ENCODE measurements around the gene PKHD1. TPM values are rescaled to one million over a fixed set of nuclear protein-coding genes. Genes with fewer than 3 reads are reported as not detected.

The PKHD1 gene
- total RNA-seq, 2 donors from 2014 or later = 0.14 TPM; not detected in 1

DNA sequence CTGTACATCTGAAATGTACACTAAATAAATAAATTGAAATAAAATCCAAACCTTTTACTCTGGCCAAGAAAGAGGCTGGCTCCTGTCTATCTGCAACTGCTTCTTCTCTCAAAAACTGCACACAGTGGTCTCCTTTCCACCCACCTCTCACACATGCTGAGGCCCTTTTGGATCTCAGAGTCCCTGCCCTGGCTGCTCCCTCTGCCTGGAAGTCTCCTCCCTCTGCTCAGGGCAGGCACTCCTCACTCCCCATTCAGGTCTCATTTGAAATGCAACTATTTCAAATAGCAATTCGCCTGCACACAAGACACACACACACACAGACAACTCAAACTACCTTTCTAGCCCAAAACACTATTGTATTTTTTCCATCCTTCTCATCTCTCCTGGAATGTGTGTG lies 348.8 kb downstream of the PKHD1 start:
- Histone ChIP-seq H3K27me3 (replicated peaks; ENCODE audit: insufficient read depth) (no peaks in the 10 kb centered on the region), H3K27ac (no peak overlapping the region), H3K4me1 (ENCODE audit: control insufficient read depth in 1 of 2, low read depth in 2 of 2) (no peaks in the 10 kb centered on the region), H3K36me3 (no peaks in the 10 kb centered on the region), H3K4me3 (no peak overlapping the region), H3K9me3 (no peaks in the 10 kb centered on the region)
- ATAC-seq (ENCODE audit: insufficient number of reproducible peaks, low FRiP score, low read depth) (no peak), DNase-seq (ENCODE audit: low spot score) (no peak)
- TF ChIP-seq, protein P1, sequence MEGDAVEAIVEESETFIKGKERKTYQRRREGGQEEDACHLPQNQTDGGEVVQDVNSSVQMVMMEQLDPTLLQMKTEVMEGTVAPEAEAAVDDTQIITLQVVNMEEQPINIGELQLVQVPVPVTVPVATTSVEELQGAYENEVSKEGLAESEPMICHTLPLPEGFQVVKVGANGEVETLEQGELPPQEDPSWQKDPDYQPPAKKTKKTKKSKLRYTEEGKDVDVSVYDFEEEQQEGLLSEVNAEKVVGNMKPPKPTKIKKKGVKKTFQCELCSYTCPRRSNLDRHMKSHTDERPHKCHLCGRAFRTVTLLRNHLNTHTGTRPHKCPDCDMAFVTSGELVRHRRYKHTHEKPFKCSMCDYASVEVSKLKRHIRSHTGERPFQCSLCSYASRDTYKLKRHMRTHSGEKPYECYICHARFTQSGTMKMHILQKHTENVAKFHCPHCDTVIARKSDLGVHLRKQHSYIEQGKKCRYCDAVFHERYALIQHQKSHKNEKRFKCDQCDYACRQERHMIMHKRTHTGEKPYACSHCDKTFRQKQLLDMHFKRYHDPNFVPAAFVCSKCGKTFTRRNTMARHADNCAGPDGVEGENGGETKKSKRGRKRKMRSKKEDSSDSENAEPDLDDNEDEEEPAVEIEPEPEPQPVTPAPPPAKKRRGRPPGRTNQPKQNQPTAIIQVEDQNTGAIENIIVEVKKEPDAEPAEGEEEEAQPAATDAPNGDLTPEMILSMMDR (IDR thresholded peaks at IDR 0.05) = no peak

DNA sequence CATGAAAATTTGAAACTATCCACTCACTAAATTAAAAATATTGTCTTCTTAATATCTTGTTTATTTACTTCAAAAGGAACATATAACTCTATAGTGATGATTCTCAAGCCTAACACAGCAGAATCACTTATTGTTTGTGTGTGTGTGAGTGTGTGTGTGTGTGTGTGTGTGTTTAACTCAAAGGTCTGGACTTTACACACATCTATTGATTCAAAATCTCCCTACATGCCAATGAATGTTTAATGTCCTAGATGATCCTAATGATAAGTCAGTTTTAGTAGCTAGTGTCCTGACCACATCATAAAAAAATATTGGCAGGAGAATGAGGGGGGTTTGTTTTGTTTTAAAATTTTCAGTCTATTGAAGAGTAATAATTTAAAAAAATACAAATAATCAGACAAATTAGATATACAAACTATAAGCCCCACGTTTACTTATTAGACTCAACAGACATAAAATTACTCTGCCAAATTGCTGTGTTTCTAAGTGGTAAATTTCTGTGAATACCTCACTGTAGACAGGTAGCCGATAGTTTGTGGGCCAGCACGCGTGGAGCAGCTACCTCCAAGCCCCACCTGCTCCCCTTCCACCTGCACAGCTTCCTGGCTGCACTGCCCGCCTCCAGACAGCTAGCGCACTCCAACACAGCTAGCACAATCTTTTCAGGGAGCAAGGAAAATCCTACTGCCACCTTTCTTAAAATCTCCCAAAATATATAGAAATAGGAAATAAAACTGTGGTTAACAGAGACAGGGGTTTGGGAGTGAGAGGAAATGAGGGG lies 349.6 kb downstream of the PKHD1 start:
- no peak for DNase-seq (ENCODE audit: low spot score)
- H3K4me1 ChIP-seq (ENCODE audit: control insufficient read depth in 1 of 2, low read depth in 2 of 2) = no peaks in the 10 kb centered on the region
- no peaks in the 10 kb centered on the region for H3K36me3 ChIP-seq
- no peak overlapping the region for H3K4me3 ChIP-seq
- TF ChIP-seq, protein P1 (IDR thresholded peaks at IDR 0.05) = no peak
- no peaks in the 10 kb centered on the region for H3K27me3 ChIP-seq (replicated peaks; ENCODE audit: insufficient read depth)
- no peak for ATAC-seq (ENCODE audit: insufficient number of reproducible peaks, low FRiP score, low read depth)
- H3K27ac ChIP-seq = no peak overlapping the region
- no peaks in the 10 kb centered on the region for H3K9me3 ChIP-seq

DNA sequence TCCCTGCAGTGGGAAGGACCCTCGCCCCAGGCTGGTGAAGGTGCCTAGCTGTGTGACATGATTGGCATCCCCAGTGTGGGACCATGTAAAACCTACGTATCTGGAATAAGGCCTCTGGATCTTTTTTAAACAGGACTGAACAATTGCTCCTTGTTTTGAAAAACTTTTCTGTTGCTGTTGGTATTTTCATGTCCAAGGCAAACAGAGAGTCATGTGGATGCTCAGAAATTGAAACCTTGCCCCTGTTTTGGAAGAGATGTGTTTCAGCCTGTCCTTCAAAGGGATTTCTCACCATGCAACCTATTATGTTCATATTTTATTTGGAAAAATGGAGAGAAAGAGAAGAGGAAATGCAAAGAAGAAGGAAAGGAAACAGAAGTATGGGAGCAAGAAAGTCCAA lies 362.3 kb downstream of the PKHD1 start:
- TF ChIP-seq, protein P1 (IDR thresholded peaks at IDR 0.05) = no peak
- Histone ChIP-seq H3K4me3 (no peak overlapping the region), H3K27ac (no peak overlapping the region), H3K27me3 (replicated peaks; ENCODE audit: insufficient read depth) (no peaks in the 10 kb centered on the region), H3K4me1 (ENCODE audit: control insufficient read depth in 1 of 2, low read depth in 2 of 2) (no peaks in the 10 kb centered on the region), H3K9me3 (no peaks in the 10 kb centered on the region), H3K36me3 (no peaks in the 10 kb centered on the region)
- no peak for ATAC-seq (ENCODE audit: insufficient number of reproducible peaks, low FRiP score, low read depth)
- DNase-seq (ENCODE audit: low spot score) = no peak

DNA sequence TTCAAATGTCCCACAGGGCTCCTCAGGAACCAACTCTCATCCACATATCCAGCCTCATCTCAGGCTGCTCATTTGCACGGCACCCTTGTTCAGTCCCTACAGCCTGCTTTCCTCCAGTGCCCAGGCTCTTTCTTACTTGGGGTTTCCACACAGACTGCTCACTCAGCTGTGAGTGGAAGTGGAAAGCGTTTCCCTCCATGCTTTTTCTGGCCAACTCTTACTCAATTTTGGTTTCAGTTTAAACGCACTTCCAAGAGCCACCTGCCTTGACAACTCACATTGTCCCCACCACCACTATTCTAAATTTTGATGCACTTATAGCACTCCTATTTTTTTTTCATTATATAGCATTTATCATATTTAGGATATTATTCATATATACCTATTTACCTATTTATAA lies 367.1 kb downstream of the PKHD1 start:
- Histone ChIP-seq H3K36me3 (no peaks in the 10 kb centered on the region), H3K27me3 (replicated peaks; ENCODE audit: insufficient read depth) (no peaks in the 10 kb centered on the region), H3K4me1 (ENCODE audit: control insufficient read depth in 1 of 2, low read depth in 2 of 2) (no peaks in the 10 kb centered on the region), H3K9me3 (no peaks in the 10 kb centered on the region), H3K27ac (no peak overlapping the region), H3K4me3 (no peak overlapping the region)
- DNase-seq (ENCODE audit: low spot score) (no peak), ATAC-seq (ENCODE audit: insufficient number of reproducible peaks, low FRiP score, low read depth) (no peak)
- TF ChIP-seq, protein P1 (IDR thresholded peaks at IDR 0.05) = no peak

DNA sequence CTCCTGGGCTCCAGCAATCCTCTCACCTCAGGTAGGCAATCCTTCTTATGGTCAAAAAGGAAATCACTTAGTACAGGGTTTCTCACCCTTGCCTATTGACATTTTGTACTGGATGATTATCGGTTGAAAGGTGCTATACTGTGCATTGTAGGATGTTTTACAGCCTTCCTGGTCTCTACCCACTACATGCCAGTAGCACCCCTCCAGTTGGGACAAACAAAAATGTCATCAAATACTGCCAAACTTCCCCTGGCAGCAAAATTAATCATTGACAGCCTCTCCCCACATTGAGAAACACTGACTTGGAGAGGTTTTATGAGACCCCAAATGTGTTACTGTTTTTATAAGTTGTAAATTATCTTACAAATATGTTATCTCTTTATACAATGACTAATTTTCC lies 368.1 kb downstream of the PKHD1 start:
- Histone ChIP-seq H3K4me3 (no peak overlapping the region), H3K27ac (no peak overlapping the region), H3K27me3 (replicated peaks; ENCODE audit: insufficient read depth) (no peaks in the 10 kb centered on the region), H3K4me1 (ENCODE audit: control insufficient read depth in 1 of 2, low read depth in 2 of 2) (no peaks in the 10 kb centered on the region), H3K9me3 (no peaks in the 10 kb centered on the region), H3K36me3 (no peaks in the 10 kb centered on the region)
- TF ChIP-seq, protein P1 (IDR thresholded peaks at IDR 0.05) = no peak
- DNase-seq (ENCODE audit: low spot score) = no peak
- no peak for ATAC-seq (ENCODE audit: insufficient number of reproducible peaks, low FRiP score, low read depth)

Data from thoracic aorta (tissue), 2 donors.